Rectal smooth muscle tissue (tissue), 1 donor: Measurements from ENCODE around the gene TBKBP1.

Experiments
- H3K27ac ChIP-seq: one replicate; pipeline ENCODE4 v1.7.0; 2013; ENCODE audit warnings: low read depth, low read length, inconsistent platforms
- H3K27me3 ChIP-seq: one replicate; pipeline ENCODE4 v1.7.0; 2013; ENCODE audit warnings: low read length; ENCODE audit not compliant: control insufficient read depth, insufficient read depth
- H3K36me3 ChIP-seq: one replicate; pipeline ENCODE4 v1.7.0; 2013; ENCODE audit warnings: low read length; ENCODE audit not compliant: control insufficient read depth, insufficient read depth
- H3K4me1 ChIP-seq: one replicate; pipeline ENCODE4 v1.7.0; 2013; ENCODE audit warnings: low read length; ENCODE audit not compliant: control insufficient read depth, insufficient read depth
- H3K4me3 ChIP-seq: one replicate; pipeline ENCODE4 v1.7.0; 2013; ENCODE audit warnings: low read length
- H3K9ac ChIP-seq: one replicate; pipeline ENCODE4 v1.7.0; 2013; ENCODE audit warnings: low read length

TBKBP1 gene

DNA sequence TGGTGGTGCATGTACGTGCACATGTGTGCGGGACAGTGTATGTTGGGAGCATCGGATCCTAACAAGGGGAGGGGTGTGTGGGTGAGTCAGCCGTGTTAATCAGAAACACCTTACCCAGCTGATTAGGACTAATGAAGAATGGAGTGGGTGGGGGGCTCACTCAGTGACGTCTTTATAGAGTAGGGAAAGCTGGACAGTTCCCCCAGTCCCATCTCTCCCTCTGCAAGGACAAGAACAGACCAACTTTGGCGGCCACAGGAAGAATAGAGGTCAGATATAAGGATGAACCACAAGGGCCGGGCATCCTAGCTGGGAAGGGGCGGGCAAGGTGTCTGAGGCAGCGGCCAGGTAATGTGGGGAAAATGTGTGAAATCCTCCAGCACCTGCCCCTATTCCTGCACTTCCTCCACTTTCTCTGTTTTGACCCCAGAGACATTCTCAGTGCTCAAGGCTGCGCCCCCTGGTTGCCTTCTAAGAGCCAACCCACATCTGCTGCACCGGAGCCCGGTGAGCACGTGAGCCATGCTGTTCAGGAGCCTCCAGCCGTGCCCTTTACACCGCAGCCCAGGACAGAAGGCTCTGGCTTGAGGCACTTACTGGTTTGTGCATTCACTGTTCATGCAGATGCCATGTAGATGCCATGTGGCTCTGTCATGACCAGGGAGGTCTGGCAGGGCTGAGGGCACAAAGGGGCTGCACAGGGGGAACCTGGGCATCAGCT, 20.2 kb downstream of the TBKBP1 start:
- Histone ChIP-seq H3K27ac (no peak overlapping the region), H3K4me3 (no peak overlapping the region), H3K4me1 (no peaks in the 10 kb centered on the region), H3K9ac (no peak overlapping the region), H3K36me3 (no peaks in the 10 kb centered on the region), H3K27me3 (peaks cover 12% of the 10 kb centered on the region)

DNA sequence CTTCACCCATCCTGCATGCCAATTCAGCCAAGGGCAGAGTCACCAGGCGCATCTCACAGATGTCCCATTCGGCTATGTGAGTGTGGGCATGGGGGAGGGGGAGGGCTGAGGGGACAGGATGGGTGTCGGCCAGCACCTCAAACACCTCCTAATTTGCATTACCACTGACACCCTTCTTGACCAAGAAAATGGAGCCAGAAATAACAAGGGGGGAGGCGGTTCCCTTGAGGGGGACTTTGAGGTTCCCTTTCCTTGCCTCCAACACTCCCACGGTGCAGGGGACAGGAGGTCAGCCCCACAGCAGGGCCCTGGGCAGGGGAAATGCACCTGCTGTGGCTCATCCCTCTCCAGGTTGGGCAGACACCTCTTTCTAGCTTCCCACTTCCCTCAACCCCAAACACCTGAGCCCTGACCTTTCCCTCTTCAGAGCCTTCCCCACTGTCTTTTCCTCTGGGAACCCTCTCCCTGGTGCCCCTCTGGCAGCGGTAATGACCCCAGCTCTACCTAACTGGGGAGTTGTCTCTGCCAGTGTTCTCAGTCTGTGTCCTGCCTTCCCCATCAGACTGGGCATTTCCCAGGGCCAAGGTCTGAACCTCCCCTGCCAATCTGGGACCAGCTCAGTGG, 20.9 kb downstream of the TBKBP1 start:
- no peaks in the 10 kb centered on the region for H3K36me3 ChIP-seq
- H3K27me3 ChIP-seq = peaks cover 15% of the 10 kb centered on the region
- H3K9ac ChIP-seq = no peak overlapping the region
- no peak overlapping the region for H3K4me3 ChIP-seq
- H3K27ac ChIP-seq = no peak overlapping the region
- no peaks in the 10 kb centered on the region for H3K4me1 ChIP-seq

DNA sequence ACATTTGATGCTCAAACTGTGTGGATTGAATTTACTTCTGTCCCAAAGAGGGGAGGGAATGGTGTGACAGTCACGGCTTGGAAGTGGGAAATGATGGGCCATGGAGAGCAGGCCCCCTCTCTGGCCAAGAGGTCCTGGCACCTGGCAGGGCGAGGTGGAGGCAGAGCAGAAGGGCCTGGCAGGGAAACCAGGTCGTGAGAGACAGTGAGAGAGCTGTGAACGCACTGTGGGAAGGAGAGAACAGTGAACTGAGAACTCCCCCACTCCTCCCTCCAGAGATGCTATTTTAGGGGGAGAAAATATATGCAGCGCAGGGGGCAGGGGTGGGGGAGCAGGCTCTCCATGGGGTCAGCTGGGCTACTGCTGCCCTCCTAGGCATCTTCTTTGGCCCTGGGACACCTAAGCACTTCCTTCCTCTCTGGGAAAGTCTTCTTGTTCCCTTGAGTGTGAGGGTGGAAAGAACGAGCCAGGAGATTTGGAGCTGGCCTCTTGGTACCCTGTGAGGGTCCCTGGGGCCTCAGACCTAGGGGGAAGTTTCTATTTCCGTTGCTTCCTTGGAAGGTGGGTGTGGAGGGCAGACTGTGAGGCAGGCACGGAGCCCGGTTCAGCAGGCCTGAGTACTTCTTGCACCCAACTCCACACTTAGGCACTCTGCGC, 21.8 kb downstream of the TBKBP1 start:
- no peak overlapping the region for H3K4me3 ChIP-seq
- H3K9ac ChIP-seq = no peak overlapping the region
- H3K27ac ChIP-seq = no peak overlapping the region
- no peaks in the 10 kb centered on the region for H3K4me1 ChIP-seq
- H3K36me3 ChIP-seq = no peaks in the 10 kb centered on the region
- peaks cover 20% of the 10 kb centered on the region for H3K27me3 ChIP-seq

DNA sequence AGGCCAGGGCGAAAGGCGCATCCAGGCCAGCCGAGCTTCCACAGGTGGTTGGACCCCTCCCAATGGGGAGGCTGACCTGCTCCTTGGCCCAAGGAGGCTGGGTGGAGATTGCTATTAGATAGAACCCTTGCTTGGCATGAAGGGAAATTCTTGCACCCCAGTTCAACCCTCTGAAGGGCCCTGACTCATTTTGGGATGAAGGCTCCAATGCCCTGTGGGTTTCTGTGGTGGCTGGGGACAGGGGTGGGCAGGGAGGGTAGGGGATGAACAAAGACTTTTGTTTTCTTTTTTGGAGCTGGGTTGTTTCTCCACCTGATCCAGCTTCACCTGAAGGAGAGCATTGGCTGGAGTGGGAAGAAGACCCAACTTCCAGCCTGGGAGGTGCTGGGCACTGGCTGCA, 22.4 kb downstream of the TBKBP1 start:
- Histone ChIP-seq H3K9ac (no peak overlapping the region), H3K4me3 (no peak overlapping the region), H3K4me1 (no peaks in the 10 kb centered on the region), H3K36me3 (no peaks in the 10 kb centered on the region), H3K27ac (no peak overlapping the region), H3K27me3 (peaks cover 20% of the 10 kb centered on the region)

DNA sequence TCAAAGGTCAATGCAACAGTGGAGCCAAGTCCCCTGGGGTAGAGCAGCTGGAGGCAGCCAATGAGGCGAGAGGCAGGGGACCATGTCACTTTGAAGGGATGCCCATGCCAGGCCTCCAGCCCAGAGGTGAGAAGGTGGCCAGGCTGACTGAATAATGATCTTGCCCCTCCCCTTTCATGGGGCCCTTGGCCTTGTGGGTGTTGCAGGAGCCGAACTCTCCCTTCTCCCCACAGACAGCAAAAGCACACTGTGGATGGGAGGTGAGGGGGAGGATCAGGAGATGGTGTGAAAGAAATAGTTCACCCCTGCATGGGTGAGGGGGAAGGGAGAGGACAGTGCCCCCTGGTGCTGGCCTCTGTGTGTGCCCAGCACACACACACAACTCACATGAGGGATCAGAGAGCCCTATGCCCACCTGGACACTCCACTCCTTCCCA, 23.3 kb downstream of the TBKBP1 start:
- Histone ChIP-seq H3K4me3 (no peak overlapping the region), H3K27me3 (peaks cover 20% of the 10 kb centered on the region), H3K36me3 (no peaks in the 10 kb centered on the region), H3K4me1 (no peaks in the 10 kb centered on the region), H3K9ac (no peak overlapping the region), H3K27ac (no peak overlapping the region)

DNA sequence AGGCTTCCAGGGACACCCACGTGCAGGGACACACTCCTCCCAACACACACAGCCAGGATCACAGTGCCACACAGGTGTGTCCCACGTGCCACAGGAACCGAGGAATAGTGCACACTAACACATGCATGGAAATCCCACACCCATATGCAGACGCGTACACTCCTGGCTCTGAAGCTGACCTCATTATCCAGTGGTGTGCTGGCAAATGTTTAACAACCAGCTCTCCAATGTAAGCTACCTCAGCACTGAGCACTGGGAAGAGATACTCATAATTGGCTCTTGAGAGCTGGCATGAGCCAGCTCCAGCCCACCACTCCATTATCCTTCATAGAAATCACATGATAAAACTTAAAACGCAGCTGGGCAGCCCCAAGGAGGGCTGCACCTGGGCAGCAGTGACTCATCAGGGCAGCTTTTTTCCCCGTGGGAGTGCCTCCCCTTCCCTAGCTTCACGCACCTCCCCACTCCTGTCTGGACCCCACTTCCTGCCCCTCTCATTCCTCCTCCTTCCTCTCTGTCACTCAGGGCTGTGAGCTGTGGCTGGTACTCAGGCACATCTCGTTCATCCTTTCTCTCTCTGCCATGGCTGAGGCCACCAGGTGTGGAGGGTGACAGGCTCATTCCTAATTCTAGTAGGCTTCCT, 24.1 kb downstream of the TBKBP1 start:
- Histone ChIP-seq H3K36me3 (no peaks in the 10 kb centered on the region), H3K27ac (no peak overlapping the region), H3K4me3 (no peak overlapping the region), H3K27me3 (peaks cover 20% of the 10 kb centered on the region), H3K9ac (no peak overlapping the region), H3K4me1 (no peaks in the 10 kb centered on the region)

DNA sequence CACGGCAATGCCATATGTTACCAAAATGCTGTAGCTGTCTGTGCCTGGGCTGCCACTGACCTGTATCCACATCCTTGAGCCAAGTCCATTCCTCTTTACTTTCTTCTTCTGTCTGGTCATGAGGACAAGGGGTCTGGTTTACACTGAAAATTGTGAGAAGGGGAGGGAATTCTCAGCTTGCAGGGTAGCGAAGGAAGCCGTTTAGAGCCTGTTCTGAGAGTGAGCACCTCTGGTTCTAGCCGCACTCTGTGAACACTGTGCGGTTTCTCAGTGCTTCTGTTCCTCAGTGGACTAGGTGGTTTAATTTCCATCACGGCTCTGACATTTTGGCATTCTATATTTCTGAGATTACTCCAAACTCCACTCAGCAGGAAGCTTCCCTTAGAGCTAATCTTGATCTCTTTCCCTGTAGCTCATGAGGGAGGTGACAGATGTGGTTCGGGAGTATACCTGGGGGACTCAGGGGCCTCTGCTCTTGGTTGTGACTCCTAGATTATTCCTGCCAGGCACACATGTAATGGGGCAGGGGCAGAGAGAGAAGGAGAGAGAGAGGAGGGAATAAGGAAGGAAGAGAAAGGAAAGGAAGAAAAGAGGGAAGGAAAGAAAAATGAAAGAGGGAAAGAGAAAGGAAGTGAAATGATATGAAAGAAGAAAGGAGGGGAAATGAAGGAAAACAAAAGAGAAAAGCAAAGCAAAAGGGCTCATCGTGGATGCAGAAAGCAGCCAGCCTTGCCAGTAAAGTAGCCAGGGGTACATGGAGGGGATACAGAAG, 24.9 kb downstream of the TBKBP1 start:
- H3K27ac ChIP-seq = no peak overlapping the region
- H3K9ac ChIP-seq = no peak overlapping the region
- H3K36me3 ChIP-seq = no peaks in the 10 kb centered on the region
- peaks cover 20% of the 10 kb centered on the region for H3K27me3 ChIP-seq
- no peak overlapping the region for H3K4me3 ChIP-seq
- no peaks in the 10 kb centered on the region for H3K4me1 ChIP-seq

DNA sequence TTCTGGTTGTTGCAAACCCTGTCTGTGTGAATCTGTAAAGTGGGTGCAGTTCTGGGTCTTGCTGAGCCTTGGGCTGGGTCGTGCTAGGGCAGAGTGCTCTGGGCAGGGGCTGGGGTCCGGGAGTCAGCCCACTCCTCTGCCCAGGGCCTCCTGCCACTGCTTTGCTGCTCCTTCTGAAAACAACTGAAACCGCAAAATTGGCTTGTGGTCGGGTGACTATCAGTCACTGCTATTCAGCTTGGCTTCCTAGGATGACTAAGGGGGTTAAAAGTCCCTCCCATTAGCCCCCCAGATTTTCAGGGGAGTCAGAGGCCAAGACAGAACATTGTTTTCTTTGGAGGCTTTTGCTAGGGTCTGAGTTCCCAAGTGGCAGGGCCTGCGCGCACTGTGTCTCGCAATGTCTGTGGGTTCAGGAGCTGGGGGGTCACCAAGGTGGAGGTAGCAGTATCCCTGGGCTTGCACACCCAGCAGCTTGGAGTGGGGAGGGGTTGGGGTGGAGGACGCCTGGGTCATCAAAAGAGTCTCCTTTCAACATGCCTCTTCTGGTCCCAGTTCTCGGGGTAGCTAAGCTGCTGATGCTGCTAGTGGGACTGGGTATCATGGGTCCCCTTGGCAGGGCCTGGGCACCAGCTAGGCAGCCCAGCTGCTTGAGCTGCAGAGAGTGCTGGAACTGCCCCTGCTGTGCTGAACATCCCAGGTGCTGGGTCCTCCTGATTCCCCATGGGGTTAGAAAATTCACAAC, 25.6 kb downstream of the TBKBP1 start:
- H3K4me1 ChIP-seq = no peaks in the 10 kb centered on the region
- no peaks in the 10 kb centered on the region for H3K36me3 ChIP-seq
- peaks cover 15% of the 10 kb centered on the region for H3K27me3 ChIP-seq
- no peak overlapping the region for H3K27ac ChIP-seq
- no peak overlapping the region for H3K4me3 ChIP-seq
- no peak overlapping the region for H3K9ac ChIP-seq

DNA sequence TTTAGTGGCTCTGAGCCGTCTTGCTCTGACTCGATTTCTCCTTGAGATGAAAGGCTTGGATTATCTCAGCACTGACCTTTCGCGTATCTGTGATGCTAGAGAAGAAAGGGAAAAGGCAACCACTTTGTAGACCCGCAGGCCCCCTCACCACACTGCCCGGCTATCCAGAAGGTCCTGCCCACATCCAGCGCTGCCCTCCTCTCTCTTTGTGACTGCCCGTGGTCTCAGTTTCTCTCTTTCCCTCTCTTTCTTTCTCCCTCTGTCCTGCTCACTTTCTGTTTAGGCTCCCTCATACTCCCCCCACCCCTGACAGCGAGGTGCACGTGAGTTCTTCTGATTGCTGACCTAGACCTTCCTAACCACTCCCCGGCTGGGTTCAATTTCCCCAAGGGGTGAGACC, 26.2 kb downstream of the TBKBP1 start:
- Histone ChIP-seq H3K4me1 (no peaks in the 10 kb centered on the region), H3K27me3 (peaks cover 16% of the 10 kb centered on the region)

DNA sequence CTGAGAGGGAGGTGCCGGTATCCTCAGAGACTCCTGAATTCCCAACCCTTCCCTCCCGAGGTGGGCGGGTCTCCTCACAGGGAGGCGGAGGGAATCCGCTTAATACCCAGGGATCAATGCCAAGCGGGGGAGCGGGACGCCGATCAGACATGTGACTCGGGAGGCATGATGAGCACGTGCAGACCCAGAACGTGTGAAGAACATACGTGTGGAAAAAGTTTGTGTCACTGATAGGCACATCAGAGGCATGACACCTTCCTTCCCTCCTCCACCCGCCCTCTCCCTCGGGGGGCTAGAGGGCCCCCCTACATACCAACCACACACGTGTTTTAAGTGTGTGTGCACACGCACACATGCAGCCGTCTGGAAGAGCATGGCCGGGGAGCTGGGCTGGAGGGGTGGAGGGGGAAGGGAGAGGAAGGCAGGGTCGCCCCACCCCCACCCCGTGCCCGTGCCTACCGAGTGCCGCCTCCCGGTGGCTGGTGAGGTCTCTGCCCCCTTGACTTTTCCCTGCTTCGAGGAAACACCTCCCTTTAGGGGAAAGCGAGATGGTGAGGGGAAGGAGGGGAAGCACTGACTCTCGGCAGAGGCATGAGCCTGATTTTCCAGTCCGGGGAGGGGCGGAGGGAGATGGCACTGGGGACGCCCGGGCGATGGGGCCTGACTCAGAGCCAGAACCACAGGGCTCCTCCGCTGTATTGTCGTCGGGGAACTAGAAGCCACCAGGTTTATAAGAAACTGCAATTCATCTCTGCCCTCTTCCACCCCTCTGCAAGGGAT, 27.0 kb downstream of the TBKBP1 start:
- Histone ChIP-seq H3K4me3 (no peak overlapping the region), H3K27ac (no peak overlapping the region), H3K4me1 (no peaks in the 10 kb centered on the region), H3K36me3 (no peaks in the 10 kb centered on the region), H3K9ac (no peak overlapping the region), H3K27me3 (peaks cover 17% of the 10 kb centered on the region)

More for the DNA sequence above, 26.2 kb downstream of the TBKBP1 start:
- Histone ChIP-seq H3K9ac (no peak overlapping the region), H3K4me3 (no peak overlapping the region), H3K36me3 (no peaks in the 10 kb centered on the region), H3K27ac (no peak overlapping the region)

DNA sequence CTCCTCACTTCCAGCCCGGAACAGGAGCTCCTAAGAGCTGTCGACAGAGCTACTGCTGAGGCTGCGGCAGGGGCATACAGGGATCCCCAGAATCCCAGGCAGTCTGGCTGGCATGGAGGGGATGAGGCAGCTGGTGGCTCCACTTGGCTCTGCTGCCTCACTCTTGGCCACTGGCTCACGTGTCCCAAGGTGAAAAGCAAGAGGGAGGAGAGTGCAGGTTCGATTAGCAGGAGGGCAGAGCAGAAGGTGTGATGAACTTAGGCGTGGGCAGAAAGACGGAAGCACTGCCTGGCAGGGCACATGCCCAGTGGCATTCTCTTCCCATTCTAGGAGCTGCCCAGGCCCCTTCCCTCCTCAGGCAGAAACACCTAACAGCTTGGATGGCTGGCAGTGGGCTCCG, 27.8 kb downstream of the TBKBP1 start:
- Histone ChIP-seq H3K36me3 (no peaks in the 10 kb centered on the region), H3K9ac (no peak overlapping the region), H3K27me3 (peaks cover 17% of the 10 kb centered on the region), H3K4me1 (no peaks in the 10 kb centered on the region), H3K4me3 (no peak overlapping the region), H3K27ac (no peak overlapping the region)
